Stimulated activated CD8-positive, alpha-beta memory T cell treated with anti-CD3 and anti-CD28 coated beads, Interleukin-4, amount 100 ng/mL, for 1 hour (primary cell): ENCODE measurements around the gene SHQ1.

Experiments
- DNase-seq, 2 donors: peaks; one replicate each; pipeline ENCODE4 v3.0.0-alpha.2; 2020; ENCODE audit warnings: low read depth in 2 of 2, low spot score in 1 of 2

Gene SHQ1

GRCh38 chr3:72847751-72848702 is at the start of gene SHQ1:
SHQ1 (minus strand) TSS chr3:72848445; CDS start chr3:72848340, 105 bp downstream.
- DNase-seq = peak; percentile 88 to 91

GRCh38 chr3:72897758-72898007 is 49.4 kb upstream of the SHQ1 start:
- no peak for DNase-seq

- DNase-seq = no peak
Observed at GRCh38 chr3:72896996-72897757, 48.9 kb upstream of the SHQ1 start.

GRCh38 chr3:72894976-72895552 is 46.8 kb upstream of the SHQ1 start:
- DNase-seq = no peak

GRCh38 chr3:72892870-72893269 is 44.6 kb upstream of the SHQ1 start:
- DNase-seq = no peak

- DNase-seq = no peak
Observed at GRCh38 chr3:72892081-72892775, 44.0 kb upstream of the SHQ1 start.

- no peak for DNase-seq
Observed at GRCh38 chr3:72891053-72891855, 43.0 kb upstream of the SHQ1 start.

GRCh38 chr3:72890166-72890925 is 42.1 kb upstream of the SHQ1 start:
- DNase-seq = no peak

GRCh38 chr3:72889310-72890165 is 41.3 kb upstream of the SHQ1 start:
- DNase-seq = no peak

- DNase-seq = no peak
Observed at GRCh38 chr3:72888546-72889309, 40.5 kb upstream of the SHQ1 start.

GRCh38 chr3:72887705-72888545 is 39.7 kb upstream of the SHQ1 start, which contains the start of gene GXYLT2:
GXYLT2 (plus strand) TSS chr3:72888046; CDS start chr3:72888234, 188 bp downstream.
- DNase-seq = no peak

- DNase-seq = no peak
Observed at GRCh38 chr3:72887343-72887704, 39.1 kb upstream of the SHQ1 start.

GRCh38 chr3:72872183-72872582 is 23.9 kb upstream of the SHQ1 start:
- DNase-seq = no peak

- DNase-seq = no peak
Observed at GRCh38 chr3:72862314-72863090, 14.3 kb upstream of the SHQ1 start.

GRCh38 chr3:72860846-72861245 is 12.6 kb upstream of the SHQ1 start:
- DNase-seq = no peak

- no peak for DNase-seq
Observed at GRCh38 chr3:72860053-72860452, 11.8 kb upstream of the SHQ1 start.
